Psoas muscle (tissue), 8 donors: ENCODE measurements around the gene KRT86. TPM values are rescaled to one million over a fixed set of nuclear protein-coding genes. Genes with fewer than 3 reads are reported as not detected.
"Not testable (repeated sequence)": the region's sequence is repeated elsewhere in the genome, so short reads cannot be mapped to it uniquely, and the experiment has no call there.

Source experiments
- ATAC-seq, 4 donors: fragments of 200-7000 bp; cut with Tn5 transposase; one replicate each; pipeline ENCODE4 v1.9.1; 2020; ENCODE audit warnings: moderate library complexity in 3 of 4, mild to moderate bottlenecking in 2 of 4
- DNase-seq, 2 donors: peaks; one replicate each; pipeline ENCODE4 v3.0.0-alpha.2; 2020
- H3K27ac ChIP-seq: fragments of 200-600 bp; one replicate; pipeline ENCODE4 v1.8.0; 2022
- H3K27me3 ChIP-seq, 3 donors: fragments of 200-600 bp in 1 of 3; one replicate each; pipeline versions ENCODE4 v1.6.1 to v1.8.0; 2013 to 2022; ENCODE audit warnings: low read length in 2 of 3, mild to moderate bottlenecking in 2 of 3, moderate library complexity in 1 of 3; ENCODE audit not compliant: insufficient read depth in 3 of 3
- H3K36me3 ChIP-seq, 2 donors: fragments of 200-600 bp in 1 of 2; one replicate each; pipeline versions ENCODE4 v1.6.1 to v1.8.0; 2013 to 2022; ENCODE audit warnings: low read depth in 1 of 2, mild to moderate bottlenecking in 1 of 2, moderate library complexity in 1 of 2; ENCODE audit not compliant: insufficient read depth in 1 of 2
- H3K4me1 ChIP-seq: fragments of 200-600 bp; one replicate; pipeline ENCODE4 v1.8.0; 2022
- H3K4me3 ChIP-seq: fragments of 200-600 bp; one replicate; pipeline ENCODE4 v1.8.0; 2022; ENCODE audit warnings: mild to moderate bottlenecking
- H3K9me3 ChIP-seq: fragments of 200-600 bp; one replicate; pipeline ENCODE4 v1.8.0; 2022
- CTCF ChIP-seq: fragments of 200-600 bp; IDR thresholded peaks from one replicate; pipeline ENCODE4 v1.8.0; 2022; ENCODE audit warnings: antibody characterized with exemption
- WGBS, 3 donors: extraction: QIAGEN DNeasy Blood & Tissue Kit; methylation state at CpG; one replicate each; pipeline versions ENCODE4 v1.1.6 to v1.1.7; 2013; 5-methylcytosine and 5-hydroxymethylcytosine counted together
- intact Hi-C, 2 donors: fragments of 100-400 bp; cut with DNase I; formaldehyde crosslinking; loops; one replicate each; pipeline versions ENCODE4 v1.11.0 to v1.14.2; 2022
- polyA plus RNA-seq, 3 donors: library from polyadenylated mRNA; stranded (reverse); fragments of 200-250 nt; gene quantifications; one replicate each; pipeline ENCODE4 v1.2.3, GENCODE V29; 2013
- total RNA-seq, 4 donors: library from RNA; stranded (reverse); fragmentation: NEBNext Ultra II Directional in 2 of 4; extraction: Animal tissue kit (Norgen Biotek cat#: 25700) in 2 of 4; gene quantifications; one replicate each; pipeline versions ENCODE4 v1.2.1 to v1.2.4, GENCODE V29; 2021 to 2023
- donor health status: healthy with polysubstance abuse.
- donor health status: DM: no; HTN: no; CAD: no; lungs with moderate emphysema.
- donor health status: Bipolar disorder and iron deficiency.
- donor health status: healthy.
- donor health status: DM: yes; HTN: yes; CAD: no.
- donor health status: DM: no; HTN: no; CAD: no.
- donor health status: DM: no; HTN: no; CAD: no.
- donor health status: DM: yes; HTN: yes; CAD: no.

Gene KRT86
- total and polyA plus RNA-seq, 7 donors = 0.01 to 0.77 (median 0.05) TPM; not detected in 4

GRCh38 chr12:52341066-52341580 lies 66.7 kb downstream of the KRT86 start:
- H3K4me3 ChIP-seq = no peak overlapping the region
- no peak overlapping the region for H3K27ac ChIP-seq
- TF ChIP-seq CTCF = no peak
- H3K27me3 ChIP-seq = peaks cover 0 to 14% (median 9%) of the 10 kb centered on the region in 3 donors
- no peaks in the 10 kb centered on the region for H3K4me1 ChIP-seq
- no peaks in the 10 kb centered on the region for H3K36me3 ChIP-seq
- intact Hi-C loops = no loop called here
- DNase-seq (no peak), ATAC-seq (no peak)
- H3K9me3 ChIP-seq = peaks cover 6% of the 10 kb centered on the region
- WGBS, 3 donors = 92 to 95% (median 93%) methylated on average over 14 of the region's 14 CpGs

- no peak for TF ChIP-seq CTCF
- Histone ChIP-seq H3K9me3 (no peaks in the 10 kb centered on the region), H3K27ac (no peak overlapping the region), H3K36me3 (no peaks in the 10 kb centered on the region), H3K4me3 (no peak overlapping the region), H3K27me3 (peaks cover 0 to 14% (median 9%) of the 10 kb centered on the region in 3 donors), H3K4me1 (no peaks in the 10 kb centered on the region)
- ATAC-seq (no peak), DNase-seq (no peak)
- intact Hi-C loops = no loop called here
- whole genome bisulfite sequencing, 3 donors = 60 to 80% (median 65%) methylated on average over 2 of the region's 2 CpGs
Measured at GRCh38 chr12:52342781-52343490, 68.5 kb downstream of the KRT86 start.

GRCh38 chr12:52343550-52343949 lies 69.1 kb downstream of the KRT86 start:
- intact Hi-C loops = no loop called here
- Histone ChIP-seq H3K36me3 (no peaks in the 10 kb centered on the region), H3K4me1 (no peaks in the 10 kb centered on the region), H3K27me3 (peaks cover 0 to 13% (median 5%) of the 10 kb centered on the region in 3 donors), H3K9me3 (no peaks in the 10 kb centered on the region), H3K4me3 (no peak overlapping the region), H3K27ac (no peak overlapping the region)
- TF ChIP-seq CTCF = no peak
- ATAC-seq (no peak), DNase-seq (no peak)
- WGBS, 3 donors = 66 to 86% (median 71%) methylated on average over 2 of the region's 2 CpGs

GRCh38 chr12:52344111-52344510 lies 69.7 kb downstream of the KRT86 start:
- H3K36me3 ChIP-seq = no peaks in the 10 kb centered on the region
- ATAC-seq (no peak), DNase-seq (no peak)
- intact Hi-C loops = no loop called here
- H3K9me3 ChIP-seq = no peaks in the 10 kb centered on the region
- no peak overlapping the region for H3K4me3 ChIP-seq
- no peak overlapping the region for H3K27ac ChIP-seq
- H3K27me3 ChIP-seq = peaks cover 0 to 8% (median 5%) of the 10 kb centered on the region in 3 donors
- no peaks in the 10 kb centered on the region for H3K4me1 ChIP-seq
- WGBS, 3 donors = 94 to 97% (median 96%) methylated on average over 12 of the region's 12 CpGs
- no peak for TF ChIP-seq CTCF

GRCh38 chr12:52345041-52345440 lies 70.6 kb downstream of the KRT86 start:
- H3K27me3 ChIP-seq, H3K36me3 ChIP-seq, H3K9me3 ChIP-seq, ATAC-seq, intact Hi-C loops, DNase-seq, H3K4me1 ChIP-seq, H3K27ac ChIP-seq, H3K4me3 ChIP-seq: not testable (repeated sequence)
- 90 to 93% (median 91%) methylated on average over 8 of the region's 8 CpGs for WGBS, 3 donors
